Stimulated activated CD4-positive, alpha-beta T cell treated with anti-CD3 and anti-CD28 coated beads, Interleukin-1b, Interleukin-23, amount 100 ng/mL, for 4 hours (primary cell): Measurements from ENCODE around the gene CD82.
"Not testable (repeated sequence)": the region's sequence is repeated elsewhere in the genome, so short reads cannot be mapped to it uniquely, and the experiment has no call there.

Experiments
- DNase-seq, 2 donors: peaks; one replicate each; pipeline ENCODE4 v3.0.0-alpha.2; 2020; ENCODE audit warnings: low read depth in 2 of 2

The CD82 gene

GRCh38 chr11:44559940-44560300 lies 5.5 kb upstream of the CD82 start:
- not testable (repeated sequence) for DNase-seq

- DNase-seq = no peak
These were observed 4.1 kb upstream of the CD82 start for GRCh38 chr11:44561275-44561805.

GRCh38 chr11:44561964-44562734 lies 3.3 kb upstream of the CD82 start:
- DNase-seq = no peak

GRCh38 chr11:44562845-44563460 lies 2.5 kb upstream of the CD82 start:
- DNase-seq = no peak

DNA sequence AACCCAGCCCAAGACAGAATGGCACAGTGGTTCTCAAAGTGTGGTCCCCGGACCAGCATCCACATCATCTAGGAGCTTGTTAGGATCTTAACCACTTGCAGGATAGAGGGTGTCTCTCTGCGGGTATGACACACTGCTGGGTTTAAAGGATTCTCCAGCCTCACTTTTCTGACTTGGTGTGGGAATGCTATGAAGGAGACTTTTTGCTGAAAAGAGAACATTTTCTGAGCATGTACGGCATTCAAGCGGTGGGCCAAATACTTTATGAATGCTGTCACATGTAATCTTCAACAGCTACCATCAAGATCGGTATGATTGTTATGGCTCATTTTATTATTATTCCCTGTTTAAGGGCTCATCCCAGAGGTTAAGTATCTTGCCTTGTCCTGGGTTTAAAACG lies 1.8 kb upstream of the CD82 start:
- DNase-seq = no peak

DNA sequence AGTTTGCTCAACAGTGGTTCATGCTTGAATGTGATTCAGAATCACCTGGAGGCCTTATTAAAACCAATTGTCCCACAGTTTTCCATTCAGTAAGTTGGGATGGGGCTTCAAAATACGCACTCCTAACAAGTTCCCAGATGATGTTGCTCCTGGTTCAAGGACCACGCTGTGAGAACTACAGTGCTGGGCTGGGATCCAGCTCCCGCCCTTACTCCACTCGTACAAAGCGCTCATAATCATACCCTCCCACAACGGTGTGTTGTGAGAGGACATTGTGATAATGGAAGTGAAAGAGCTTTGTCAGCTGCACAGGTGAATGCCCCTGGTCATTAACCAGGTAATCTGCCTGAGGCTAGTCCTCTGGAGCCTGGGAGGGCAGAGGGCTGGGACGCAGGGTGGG lies 1.3 kb upstream of the CD82 start:
- no peak for DNase-seq

DNA sequence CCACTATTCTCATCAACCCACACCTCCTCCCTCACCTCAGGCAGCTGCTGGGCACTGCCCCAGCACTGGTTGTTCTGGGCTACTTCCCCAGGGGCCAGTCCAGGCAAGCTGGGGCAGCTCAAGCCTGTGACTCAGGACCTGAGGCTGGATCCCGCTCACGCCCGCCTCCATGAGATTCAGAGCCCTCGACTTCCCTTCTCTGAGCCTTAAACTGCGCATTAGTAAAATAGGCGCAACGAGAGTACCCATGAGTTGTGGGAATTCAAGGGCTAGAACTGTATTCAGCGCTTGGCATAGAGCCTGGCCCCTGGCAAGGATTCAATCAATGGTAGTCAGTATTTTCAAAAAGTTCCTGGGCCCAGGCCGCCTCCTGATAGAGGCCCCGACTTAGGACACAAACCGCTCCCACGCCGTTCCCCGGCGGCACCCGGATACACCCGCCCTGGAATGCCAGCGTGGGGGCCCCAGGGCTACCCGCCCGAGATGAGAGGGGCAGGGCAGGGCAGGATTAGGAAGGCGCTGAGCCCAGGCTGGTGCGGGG lies 723 bp upstream of the CD82 start:
- DNase-seq = no peak

- DNase-seq = no peak
These were observed 788 bp downstream of the CD82 start for GRCh38 chr11:44565953-44566949.

DNA sequence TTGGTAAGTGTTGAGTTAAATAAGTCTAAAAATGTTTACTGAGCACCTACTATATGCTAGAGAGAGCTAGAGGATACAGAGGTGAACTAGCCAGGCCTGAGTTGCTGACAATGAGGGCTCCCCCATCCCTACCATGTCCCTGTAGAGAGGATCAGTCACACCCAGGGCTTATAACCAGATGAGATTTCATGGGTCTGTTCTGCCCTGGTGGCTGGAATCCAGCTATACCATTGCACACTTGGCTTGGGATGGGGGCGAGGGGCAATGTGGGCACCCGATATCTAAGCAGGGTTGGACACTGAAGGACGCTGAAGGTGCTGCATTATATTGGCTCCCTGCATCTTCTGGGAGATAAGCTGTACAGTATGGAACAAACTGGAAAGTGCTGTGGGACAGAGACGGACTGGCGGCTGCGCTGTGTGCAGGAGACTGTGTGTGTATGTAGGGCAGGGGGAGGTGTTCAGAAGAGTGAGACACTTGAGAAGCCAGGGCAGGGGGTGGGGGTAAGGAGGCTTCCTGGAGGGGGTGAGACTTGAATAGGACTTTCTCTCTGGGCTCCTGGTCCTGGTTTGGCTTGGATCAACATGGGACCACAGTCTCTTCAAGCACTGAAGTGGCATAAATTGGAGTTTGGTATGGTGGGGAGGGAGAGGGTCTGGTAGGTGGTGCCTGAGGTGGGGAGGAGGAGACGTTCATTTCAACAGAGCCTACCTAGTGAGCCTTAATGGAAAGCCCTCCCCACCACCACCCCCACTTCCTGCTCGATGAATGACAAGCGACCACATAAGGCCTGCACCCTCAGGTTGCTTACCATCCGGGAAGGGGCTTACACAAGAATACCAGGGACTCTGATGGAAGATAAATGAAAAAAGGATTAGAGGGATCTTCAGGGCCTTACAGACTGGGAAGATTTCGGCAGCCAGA lies 1.8 kb downstream of the CD82 start:
- DNase-seq = peak in 1 of 2 donors; percentile 25

DNA sequence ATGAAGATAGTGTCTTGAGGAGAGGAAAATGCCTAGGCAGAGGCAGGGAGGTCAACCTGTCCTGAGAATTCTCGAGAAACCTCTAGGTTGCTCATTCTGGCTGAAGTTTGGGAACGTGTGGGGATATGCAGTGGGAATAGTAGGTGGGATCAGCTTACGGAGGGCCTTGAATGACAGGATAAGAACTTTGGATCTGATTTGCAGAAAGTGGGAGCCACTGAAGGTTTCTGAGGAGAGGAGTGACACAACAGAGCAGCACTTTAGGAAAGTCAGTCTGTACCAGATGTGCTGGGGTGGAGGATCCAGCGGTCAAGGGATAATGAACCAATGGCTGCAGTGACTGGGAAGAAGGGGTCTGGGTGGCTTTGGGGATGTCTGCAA lies 2.4 kb downstream of the CD82 start:
- no peak for DNase-seq

GRCh38 chr11:44568331-44568657 lies 2.8 kb downstream of the CD82 start:
- no peak for DNase-seq

- DNase-seq = peak; percentile 77 to 82
These were observed 3.4 kb downstream of the CD82 start for GRCh38 chr11:44568658-44569473.

DNA sequence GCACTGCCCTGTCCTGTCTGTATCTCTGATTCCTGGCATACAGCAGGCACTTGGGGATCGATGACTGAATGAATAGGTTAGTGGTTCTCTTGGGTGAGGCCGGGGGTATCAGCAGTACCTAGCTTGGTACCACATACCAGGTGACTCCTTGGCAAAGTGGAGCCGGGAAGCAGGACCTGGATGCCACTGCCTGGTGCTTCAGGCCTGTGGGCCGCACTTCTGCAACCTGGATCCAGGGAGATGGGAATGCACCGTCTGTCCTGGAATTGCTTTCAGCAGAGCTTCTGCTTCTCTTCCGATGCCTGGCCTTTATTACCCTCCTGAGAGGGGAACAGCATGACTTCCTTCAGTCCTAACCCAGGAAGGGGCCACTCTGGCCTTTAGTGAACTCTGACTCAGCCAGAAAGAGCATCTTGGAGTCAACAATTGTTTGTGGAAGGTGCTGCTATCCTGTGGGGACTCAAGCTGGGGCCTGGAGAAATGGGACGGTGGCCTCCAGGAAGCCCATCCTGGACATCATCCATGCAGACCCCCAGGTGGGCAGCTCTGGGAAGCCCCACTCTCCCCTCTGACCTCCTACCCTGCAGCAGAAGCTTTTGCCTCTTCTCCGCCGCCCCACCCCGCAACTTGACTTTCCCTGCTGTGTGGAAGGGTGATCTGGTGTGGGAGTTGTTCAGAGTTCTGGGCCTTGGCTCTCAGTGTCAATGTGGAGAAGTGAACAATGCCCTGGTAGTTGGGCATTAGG lies 5.1 kb downstream of the CD82 start:
- DNase-seq = no peak

DNA sequence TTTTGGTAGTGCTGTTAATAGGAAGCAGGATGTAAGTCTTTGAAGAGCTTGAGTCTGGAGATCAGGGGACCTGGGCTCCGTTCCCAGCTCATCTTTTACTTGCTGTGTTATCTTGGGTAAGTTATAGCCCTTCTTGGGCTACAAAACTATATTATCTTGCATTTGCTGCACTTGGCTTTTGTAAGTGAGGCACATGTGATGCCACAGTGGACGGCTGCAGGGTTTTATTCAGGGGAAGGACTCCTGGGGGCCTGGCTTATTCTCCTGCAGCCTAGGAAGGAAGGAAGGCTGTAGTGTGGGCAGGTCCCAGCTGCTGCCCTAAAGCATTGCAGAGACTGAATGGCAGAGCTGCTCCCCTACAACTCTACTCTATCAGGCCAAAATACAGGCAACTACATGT lies 6.4 kb downstream of the CD82 start:
- no peak for DNase-seq

DNA sequence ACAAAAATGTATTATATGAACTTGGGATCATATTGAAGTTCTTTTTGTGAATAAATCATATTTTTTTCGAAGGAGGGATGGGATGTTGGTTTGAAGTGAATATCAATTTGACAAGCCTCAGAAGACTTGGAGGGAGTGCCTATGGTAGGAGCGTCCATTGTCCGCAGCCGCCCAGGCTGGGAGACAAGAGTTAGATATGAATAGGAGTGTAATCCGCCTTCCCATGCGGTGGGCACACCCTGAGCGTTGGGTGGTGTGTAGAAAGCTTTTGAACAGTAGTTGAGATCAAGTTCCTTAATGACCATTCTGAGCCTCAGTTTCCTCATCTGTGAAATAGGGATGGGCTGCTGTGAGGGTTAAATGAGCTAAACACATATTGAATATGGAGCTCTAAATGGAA lies 7.0 kb downstream of the CD82 start:
- no peak for DNase-seq

- peak in 1 of 2 donors; percentile 24 for DNase-seq
These were observed 7.4 kb downstream of the CD82 start for GRCh38 chr11:44572884-44573283.

- no peak for DNase-seq
These were observed 7.9 kb downstream of the CD82 start for GRCh38 chr11:44573333-44573732.

GRCh38 chr11:44574610-44575287 lies 9.3 kb downstream of the CD82 start:
- DNase-seq = no peak

DNA sequence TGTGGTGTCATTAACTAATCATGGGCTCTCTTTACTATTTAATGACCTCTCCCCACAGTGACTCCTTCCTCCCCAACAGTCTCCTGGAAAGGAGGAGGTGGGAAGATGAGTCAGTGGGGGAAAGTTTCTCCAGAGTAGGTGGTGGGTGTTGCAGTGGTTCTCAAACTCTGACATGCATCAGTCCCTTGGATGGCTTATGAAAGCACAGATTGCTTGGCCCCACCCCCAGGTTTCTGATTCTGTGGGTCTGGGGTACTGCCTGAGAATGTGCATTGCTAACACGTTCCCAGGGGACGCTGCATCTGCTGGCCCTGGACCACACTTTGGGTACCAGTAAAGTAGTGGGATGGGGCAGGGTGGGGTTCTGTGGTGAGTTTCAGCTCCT lies 9.8 kb downstream of the CD82 start:
- peak in 1 of 2 donors; percentile 51 for DNase-seq
